ENCODE measurements around the gene GSE1. TPM values are rescaled to one million over a fixed set of nuclear protein-coding genes. Genes with fewer than 3 reads are reported as not detected.

The GSE1 gene
- total RNA-seq, 1 experiment from 2014 or later, result 97.5 TPM

DNA sequence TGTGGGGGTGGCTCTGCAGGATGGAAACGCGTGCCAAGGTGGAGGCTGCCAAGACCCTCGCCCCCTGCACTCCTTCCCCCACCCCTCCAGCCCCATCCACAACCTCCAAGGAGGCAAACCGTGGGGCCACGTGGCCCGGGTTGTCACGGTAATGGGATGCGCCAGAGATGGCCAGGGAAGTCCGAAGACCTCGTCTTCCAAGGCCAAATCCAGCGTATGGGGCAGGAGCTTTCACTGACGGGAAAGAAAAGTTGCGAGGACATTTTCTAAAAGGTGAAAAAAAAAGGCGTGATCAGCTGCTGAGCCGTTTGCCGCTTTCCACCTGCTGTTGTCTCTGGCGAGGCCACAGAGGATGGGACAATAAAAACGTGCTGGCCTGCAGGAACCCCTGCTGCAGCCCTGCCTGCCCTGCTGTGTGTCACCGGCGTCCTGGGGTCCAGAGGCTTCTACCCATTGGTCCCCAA, 28.3 kb upstream of the GSE1 start:
- ATAC-seq, result no peak

DNA sequence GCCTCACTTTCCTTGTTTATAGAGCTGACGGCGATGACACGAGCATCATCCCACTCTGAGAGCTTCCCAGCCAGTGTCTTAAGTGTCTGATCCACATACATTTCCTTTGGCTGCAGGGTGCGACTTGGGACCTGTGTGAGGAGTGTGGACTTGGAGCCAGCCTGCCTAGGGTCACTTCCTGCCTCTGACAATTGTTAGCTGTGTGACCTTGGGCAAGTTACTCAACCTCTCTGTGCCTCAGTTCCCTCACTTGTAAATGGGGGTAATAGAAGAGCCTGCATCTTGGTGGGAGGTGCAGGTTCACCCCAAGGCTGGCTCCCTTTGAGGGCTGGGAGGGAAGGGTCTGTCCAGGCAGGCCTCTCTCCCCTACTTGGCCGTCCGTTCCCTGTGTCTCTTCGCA, 27.4 kb upstream of the GSE1 start:
- DNase-seq (ENCODE audit: low read depth, low spot score) (no peak), ATAC-seq (no peak)
- no TSS peak for BruUV-seq (replicated peaks)
- Histone ChIP-seq H3K36me3 (ENCODE audit: control insufficient read depth, insufficient read depth, low read length) (no peaks in the 10 kb centered on the region), H3K9me3 (ENCODE audit: control insufficient read depth, insufficient read depth, low read depth, low read length) (no peaks in the 10 kb centered on the region), H3K4me3 (ENCODE audit: low read depth in 2 of 2, low read length in 2 of 2) (no peak overlapping the region), H3K27me3 (ENCODE audit: control insufficient read depth, insufficient read depth, low read length) (no peaks in the 10 kb centered on the region), H3K4me1 (ENCODE audit: control insufficient read depth, insufficient read depth, low read length) (peaks cover 45% of the 10 kb centered on the region), H3K27ac (ENCODE audit: low read length) (no peak overlapping the region)
- CTCF ChIA-PET, result no interaction called here
- TF ChIP-seq SIN3A (IDR thresholded peaks at IDR 0.05; ENCODE audit: borderline replicate concordance, insufficient read depth, low read depth, low read length) (no peak), POLR2AphosphoS5 (IDR thresholded peaks at IDR 0.05; ENCODE audit: low read depth, low read length) (no peak), TCF7L2 (IDR thresholded peaks at IDR 0.05; ENCODE audit: low read depth, low read length) (no peak)
- TF ChIP-seq, protein P1, sequence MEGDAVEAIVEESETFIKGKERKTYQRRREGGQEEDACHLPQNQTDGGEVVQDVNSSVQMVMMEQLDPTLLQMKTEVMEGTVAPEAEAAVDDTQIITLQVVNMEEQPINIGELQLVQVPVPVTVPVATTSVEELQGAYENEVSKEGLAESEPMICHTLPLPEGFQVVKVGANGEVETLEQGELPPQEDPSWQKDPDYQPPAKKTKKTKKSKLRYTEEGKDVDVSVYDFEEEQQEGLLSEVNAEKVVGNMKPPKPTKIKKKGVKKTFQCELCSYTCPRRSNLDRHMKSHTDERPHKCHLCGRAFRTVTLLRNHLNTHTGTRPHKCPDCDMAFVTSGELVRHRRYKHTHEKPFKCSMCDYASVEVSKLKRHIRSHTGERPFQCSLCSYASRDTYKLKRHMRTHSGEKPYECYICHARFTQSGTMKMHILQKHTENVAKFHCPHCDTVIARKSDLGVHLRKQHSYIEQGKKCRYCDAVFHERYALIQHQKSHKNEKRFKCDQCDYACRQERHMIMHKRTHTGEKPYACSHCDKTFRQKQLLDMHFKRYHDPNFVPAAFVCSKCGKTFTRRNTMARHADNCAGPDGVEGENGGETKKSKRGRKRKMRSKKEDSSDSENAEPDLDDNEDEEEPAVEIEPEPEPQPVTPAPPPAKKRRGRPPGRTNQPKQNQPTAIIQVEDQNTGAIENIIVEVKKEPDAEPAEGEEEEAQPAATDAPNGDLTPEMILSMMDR (IDR thresholded peaks at IDR 0.05), result no peak
- TF ChIP-seq, protein P2, sequence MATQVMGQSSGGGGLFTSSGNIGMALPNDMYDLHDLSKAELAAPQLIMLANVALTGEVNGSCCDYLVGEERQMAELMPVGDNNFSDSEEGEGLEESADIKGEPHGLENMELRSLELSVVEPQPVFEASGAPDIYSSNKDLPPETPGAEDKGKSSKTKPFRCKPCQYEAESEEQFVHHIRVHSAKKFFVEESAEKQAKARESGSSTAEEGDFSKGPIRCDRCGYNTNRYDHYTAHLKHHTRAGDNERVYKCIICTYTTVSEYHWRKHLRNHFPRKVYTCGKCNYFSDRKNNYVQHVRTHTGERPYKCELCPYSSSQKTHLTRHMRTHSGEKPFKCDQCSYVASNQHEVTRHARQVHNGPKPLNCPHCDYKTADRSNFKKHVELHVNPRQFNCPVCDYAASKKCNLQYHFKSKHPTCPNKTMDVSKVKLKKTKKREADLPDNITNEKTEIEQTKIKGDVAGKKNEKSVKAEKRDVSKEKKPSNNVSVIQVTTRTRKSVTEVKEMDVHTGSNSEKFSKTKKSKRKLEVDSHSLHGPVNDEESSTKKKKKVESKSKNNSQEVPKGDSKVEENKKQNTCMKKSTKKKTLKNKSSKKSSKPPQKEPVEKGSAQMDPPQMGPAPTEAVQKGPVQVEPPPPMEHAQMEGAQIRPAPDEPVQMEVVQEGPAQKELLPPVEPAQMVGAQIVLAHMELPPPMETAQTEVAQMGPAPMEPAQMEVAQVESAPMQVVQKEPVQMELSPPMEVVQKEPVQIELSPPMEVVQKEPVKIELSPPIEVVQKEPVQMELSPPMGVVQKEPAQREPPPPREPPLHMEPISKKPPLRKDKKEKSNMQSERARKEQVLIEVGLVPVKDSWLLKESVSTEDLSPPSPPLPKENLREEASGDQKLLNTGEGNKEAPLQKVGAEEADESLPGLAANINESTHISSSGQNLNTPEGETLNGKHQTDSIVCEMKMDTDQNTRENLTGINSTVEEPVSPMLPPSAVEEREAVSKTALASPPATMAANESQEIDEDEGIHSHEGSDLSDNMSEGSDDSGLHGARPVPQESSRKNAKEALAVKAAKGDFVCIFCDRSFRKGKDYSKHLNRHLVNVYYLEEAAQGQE (IDR thresholded peaks at IDR 0.05; ENCODE audit: insufficient read depth in 1 of 2, low read depth in 2 of 2, low read length in 1 of 2), result no peak
- in situ Hi-C loops (cut with HindIII; ENCODE audit: low pct_unique_long_range_greater_than_20kb, low sequenced_read_pairs) (no loop called here), intact Hi-C loops (cut with micrococcal nuclease; ENCODE audit: unreplicated experiment) (no loop called here)
- POLR2A ChIA-PET, result no interaction called here

More for the DNA sequence above, 28.3 kb upstream of the GSE1 start:
- no peak overlapping the region for H3K27ac ChIP-seq (ENCODE audit: low read length)
- in situ Hi-C loops (cut with HindIII; ENCODE audit: low pct_unique_long_range_greater_than_20kb, low sequenced_read_pairs), result no loop called here
- no peaks in the 10 kb centered on the region for H3K9me3 ChIP-seq (ENCODE audit: control insufficient read depth, insufficient read depth, low read depth, low read length)
- TF ChIP-seq, protein P1 (IDR thresholded peaks at IDR 0.05), result no peak
- TF ChIP-seq, protein P2 (IDR thresholded peaks at IDR 0.05; ENCODE audit: insufficient read depth in 1 of 2, low read depth in 2 of 2, low read length in 1 of 2), result no peak
- TF ChIP-seq POLR2AphosphoS5 (IDR thresholded peaks at IDR 0.05; ENCODE audit: low read depth, low read length) (no peak), SIN3A (IDR thresholded peaks at IDR 0.05; ENCODE audit: borderline replicate concordance, insufficient read depth, low read depth, low read length) (no peak), TCF7L2 (IDR thresholded peaks at IDR 0.05; ENCODE audit: low read depth, low read length) (no peak)
- H3K27me3 ChIP-seq (ENCODE audit: control insufficient read depth, insufficient read depth, low read length), result no peaks in the 10 kb centered on the region
- intact Hi-C loops (cut with micrococcal nuclease; ENCODE audit: unreplicated experiment), result no loop called here
- POLR2A ChIA-PET, result no interaction called here
- no peaks in the 10 kb centered on the region for H3K36me3 ChIP-seq (ENCODE audit: control insufficient read depth, insufficient read depth, low read length)
- H3K4me3 ChIP-seq (ENCODE audit: low read depth in 2 of 2, low read length in 2 of 2), result no peak overlapping the region
- H3K4me1 ChIP-seq (ENCODE audit: control insufficient read depth, insufficient read depth, low read length), result peaks cover 51% of the 10 kb centered on the region
- no peak for DNase-seq (ENCODE audit: low read depth, low spot score)
- BruUV-seq (replicated peaks), result no TSS peak
- CTCF ChIA-PET, result no interaction called here
